ENCODE data around the gene JSRP1.

DNA sequence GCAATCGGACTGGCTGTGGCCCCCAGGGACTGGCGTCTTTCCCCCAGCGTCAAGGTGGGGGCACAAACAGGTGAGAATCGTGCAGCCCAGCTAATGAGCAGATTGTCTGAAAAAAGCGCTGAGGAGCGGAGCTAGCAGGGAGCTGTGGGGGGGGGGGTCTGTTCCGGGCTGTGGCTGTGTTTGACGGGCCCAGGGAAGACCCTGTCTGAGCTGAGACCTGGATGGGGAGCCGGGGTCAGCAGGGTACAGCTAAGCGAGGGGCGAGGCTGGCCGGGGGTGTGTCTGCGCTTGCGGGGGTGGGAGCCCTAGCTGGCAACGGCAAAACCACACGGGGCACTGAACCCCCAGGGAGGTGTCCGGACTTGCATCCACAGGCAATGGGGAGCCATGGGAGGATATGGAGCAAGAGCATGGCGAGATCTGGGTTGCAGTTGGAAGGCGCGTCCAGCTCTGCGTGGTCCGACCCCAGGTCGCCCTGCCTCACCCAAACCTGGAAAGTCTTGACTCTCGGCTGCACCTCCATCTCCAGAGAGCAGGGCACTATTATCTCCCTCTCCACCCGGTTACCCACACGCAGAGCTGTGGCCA, 47.1 kb upstream of the JSRP1 start:
- TF ChIP-seq, protein P1, sequence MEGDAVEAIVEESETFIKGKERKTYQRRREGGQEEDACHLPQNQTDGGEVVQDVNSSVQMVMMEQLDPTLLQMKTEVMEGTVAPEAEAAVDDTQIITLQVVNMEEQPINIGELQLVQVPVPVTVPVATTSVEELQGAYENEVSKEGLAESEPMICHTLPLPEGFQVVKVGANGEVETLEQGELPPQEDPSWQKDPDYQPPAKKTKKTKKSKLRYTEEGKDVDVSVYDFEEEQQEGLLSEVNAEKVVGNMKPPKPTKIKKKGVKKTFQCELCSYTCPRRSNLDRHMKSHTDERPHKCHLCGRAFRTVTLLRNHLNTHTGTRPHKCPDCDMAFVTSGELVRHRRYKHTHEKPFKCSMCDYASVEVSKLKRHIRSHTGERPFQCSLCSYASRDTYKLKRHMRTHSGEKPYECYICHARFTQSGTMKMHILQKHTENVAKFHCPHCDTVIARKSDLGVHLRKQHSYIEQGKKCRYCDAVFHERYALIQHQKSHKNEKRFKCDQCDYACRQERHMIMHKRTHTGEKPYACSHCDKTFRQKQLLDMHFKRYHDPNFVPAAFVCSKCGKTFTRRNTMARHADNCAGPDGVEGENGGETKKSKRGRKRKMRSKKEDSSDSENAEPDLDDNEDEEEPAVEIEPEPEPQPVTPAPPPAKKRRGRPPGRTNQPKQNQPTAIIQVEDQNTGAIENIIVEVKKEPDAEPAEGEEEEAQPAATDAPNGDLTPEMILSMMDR (conservative IDR thresholded peaks at IDR 0.05), result no peak
- TF ChIP-seq ZFX (IDR thresholded peaks at IDR 0.05), result no peak
